ENCODE data around the gene ZP4.

The ZP4 gene

DNA sequence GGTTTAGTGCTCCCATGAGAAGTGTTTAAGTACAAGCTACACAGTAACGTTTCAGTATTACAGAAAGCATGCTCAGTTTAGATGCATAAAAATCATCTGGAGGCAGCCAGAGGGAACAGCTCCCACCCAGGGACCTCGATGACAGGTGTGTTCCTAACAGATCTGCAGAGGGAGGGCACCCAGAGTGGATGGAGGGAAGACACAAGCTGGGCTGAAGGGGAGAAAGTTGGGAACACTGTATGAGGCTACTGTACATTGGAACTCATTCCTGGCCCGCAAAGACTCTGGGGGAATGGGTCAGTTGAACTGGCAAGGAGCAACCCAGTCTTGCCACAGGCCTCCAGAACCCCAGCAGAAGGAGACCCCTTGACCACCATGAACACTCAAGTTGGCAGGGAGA, 52.4 kb downstream of the ZP4 start:
- H3K4me3 ChIP-seq (replicated peaks; ENCODE audit: low read depth, low read length), result no peak overlapping the region
- no peak for DNase-seq (ENCODE audit: extremely low read depth, low read depth)
- TF ChIP-seq, protein P1, sequence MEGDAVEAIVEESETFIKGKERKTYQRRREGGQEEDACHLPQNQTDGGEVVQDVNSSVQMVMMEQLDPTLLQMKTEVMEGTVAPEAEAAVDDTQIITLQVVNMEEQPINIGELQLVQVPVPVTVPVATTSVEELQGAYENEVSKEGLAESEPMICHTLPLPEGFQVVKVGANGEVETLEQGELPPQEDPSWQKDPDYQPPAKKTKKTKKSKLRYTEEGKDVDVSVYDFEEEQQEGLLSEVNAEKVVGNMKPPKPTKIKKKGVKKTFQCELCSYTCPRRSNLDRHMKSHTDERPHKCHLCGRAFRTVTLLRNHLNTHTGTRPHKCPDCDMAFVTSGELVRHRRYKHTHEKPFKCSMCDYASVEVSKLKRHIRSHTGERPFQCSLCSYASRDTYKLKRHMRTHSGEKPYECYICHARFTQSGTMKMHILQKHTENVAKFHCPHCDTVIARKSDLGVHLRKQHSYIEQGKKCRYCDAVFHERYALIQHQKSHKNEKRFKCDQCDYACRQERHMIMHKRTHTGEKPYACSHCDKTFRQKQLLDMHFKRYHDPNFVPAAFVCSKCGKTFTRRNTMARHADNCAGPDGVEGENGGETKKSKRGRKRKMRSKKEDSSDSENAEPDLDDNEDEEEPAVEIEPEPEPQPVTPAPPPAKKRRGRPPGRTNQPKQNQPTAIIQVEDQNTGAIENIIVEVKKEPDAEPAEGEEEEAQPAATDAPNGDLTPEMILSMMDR (IDR thresholded peaks at IDR 0.05; ENCODE audit: low read depth, low read length, missing control alignments), result no peak

DNA sequence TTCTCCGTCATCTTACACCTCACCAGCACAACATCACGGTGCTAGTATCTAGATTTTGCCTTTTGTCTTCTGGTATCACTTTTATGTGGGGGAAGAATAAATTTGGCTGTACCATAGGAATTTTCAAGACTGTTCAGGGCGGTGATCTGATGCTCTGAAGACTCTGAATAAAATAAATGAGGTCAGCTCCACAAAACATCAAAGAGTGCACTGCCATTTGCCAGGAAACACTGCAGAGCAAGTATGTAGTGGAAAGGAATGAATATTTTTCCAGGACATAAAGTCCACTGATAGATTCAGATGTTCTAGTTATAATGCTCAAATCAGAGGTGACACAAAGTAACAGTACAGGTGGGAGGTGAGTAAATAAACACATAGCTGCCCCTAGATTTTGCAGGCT, 56.3 kb downstream of the ZP4 start:
- TF ChIP-seq, protein P1 (IDR thresholded peaks at IDR 0.05; ENCODE audit: low read depth, low read length, missing control alignments), result no peak
- H3K4me3 ChIP-seq (replicated peaks; ENCODE audit: low read depth, low read length), result no peak overlapping the region
- no peak for DNase-seq (ENCODE audit: extremely low read depth, low read depth)

DNA sequence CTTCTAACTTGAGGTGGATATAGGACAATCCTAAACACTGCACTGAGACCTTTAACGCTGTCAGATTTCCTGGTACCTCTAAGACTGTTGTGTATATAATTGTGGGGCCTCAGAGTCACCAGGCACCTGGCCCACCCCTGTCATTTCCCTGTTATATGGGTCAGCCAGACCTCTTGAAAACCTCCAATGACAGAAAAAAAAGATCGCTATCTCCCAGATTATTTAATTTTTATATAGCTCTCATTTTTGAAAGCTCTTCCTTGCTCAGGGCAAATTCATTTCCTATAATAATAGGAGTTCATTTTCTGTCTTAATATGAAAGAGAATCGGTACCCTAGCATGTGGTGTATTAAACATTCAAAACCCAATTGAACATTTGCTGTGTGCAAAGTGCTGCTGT, 56.7 kb downstream of the ZP4 start:
- no peak for DNase-seq (ENCODE audit: extremely low read depth, low read depth)
- no peak overlapping the region for H3K4me3 ChIP-seq (replicated peaks; ENCODE audit: low read depth, low read length)
- TF ChIP-seq, protein P1 (IDR thresholded peaks at IDR 0.05; ENCODE audit: low read depth, low read length, missing control alignments), result no peak

DNA sequence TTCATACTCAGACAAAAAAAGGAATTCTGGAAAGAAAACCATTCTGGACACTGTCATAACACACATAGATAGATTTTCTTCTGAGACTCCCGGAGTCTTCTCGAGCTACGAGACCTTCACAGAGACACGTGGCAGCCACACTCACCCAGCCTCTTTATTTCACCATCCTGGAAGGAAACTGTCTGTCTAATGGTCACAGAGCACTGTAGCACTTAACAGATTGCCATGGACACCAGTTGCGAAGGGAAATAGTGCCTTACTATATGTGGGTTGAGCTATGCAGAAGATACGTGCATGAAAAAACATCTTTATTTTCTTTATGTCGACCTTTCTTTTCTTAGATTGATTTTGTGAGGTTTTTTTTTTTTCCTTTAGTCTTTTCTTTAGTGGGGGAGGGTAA, 57.9 kb downstream of the ZP4 start:
- DNase-seq (ENCODE audit: extremely low read depth, low read depth), result no peak
- no peak overlapping the region for H3K4me3 ChIP-seq (replicated peaks; ENCODE audit: low read depth, low read length)
- TF ChIP-seq, protein P1 (IDR thresholded peaks at IDR 0.05; ENCODE audit: low read depth, low read length, missing control alignments), result no peak
